Osteocyte (in vitro differentiated cells): ENCODE data around the gene EHMT1. TPM values are rescaled to one million over a fixed set of nuclear protein-coding genes. Genes with fewer than 3 reads are reported as not detected.

ENCODE experiments used
- DNase-seq: peaks from one replicate; pipeline ENCODE4 v3.0.0; 2021; ENCODE audit warnings: mixed read lengths; ENCODE audit not compliant: unreplicated experiment; ENCODE audit errors: extremely low spot score
- H3K27ac Mint-ChIP-seq: one replicate; pipeline ENCODE4 v1.8.0; 2021; ENCODE audit warnings: mild to moderate bottlenecking, mixed read lengths; ENCODE audit not compliant: unreplicated experiment
- H3K27me3 Mint-ChIP-seq: one replicate; pipeline ENCODE4 v1.8.0; 2021; ENCODE audit warnings: mixed read lengths; ENCODE audit not compliant: unreplicated experiment
- H3K36me3 Mint-ChIP-seq: one replicate; pipeline ENCODE4 v1.8.0; 2021; ENCODE audit warnings: mixed read lengths; ENCODE audit not compliant: unreplicated experiment
- H3K4me1 Mint-ChIP-seq: one replicate; pipeline ENCODE4 v1.8.0; 2021; ENCODE audit warnings: mixed read lengths; ENCODE audit not compliant: unreplicated experiment
- H3K4me3 Mint-ChIP-seq: one replicate; pipeline ENCODE4 v1.8.0; 2021; ENCODE audit warnings: mild to moderate bottlenecking, moderate library complexity, mixed read lengths; ENCODE audit not compliant: unreplicated experiment
- H3K9me3 Mint-ChIP-seq: one replicate; pipeline ENCODE4 v1.8.0; 2021; ENCODE audit warnings: mixed read lengths; ENCODE audit not compliant: unreplicated experiment
- total RNA-seq: library from RNA; stranded (reverse); gene quantifications from 2 replicates; pipeline ENCODE4 v1.2.1, GENCODE V29; 2021
- TF ChIP-seq, protein P1 (sequence below): fragments of 200-600 bp; sonication (generic); IDR thresholded peaks from 2 replicates; pipeline ENCODE4 v1.5.0; 2021; ENCODE audit warnings: antibody characterized with exemption, mild to moderate bottlenecking, moderate library complexity

The EHMT1 gene
- total RNA-seq, 1 donor from 2014 or later: 88.6 TPM

DNA sequence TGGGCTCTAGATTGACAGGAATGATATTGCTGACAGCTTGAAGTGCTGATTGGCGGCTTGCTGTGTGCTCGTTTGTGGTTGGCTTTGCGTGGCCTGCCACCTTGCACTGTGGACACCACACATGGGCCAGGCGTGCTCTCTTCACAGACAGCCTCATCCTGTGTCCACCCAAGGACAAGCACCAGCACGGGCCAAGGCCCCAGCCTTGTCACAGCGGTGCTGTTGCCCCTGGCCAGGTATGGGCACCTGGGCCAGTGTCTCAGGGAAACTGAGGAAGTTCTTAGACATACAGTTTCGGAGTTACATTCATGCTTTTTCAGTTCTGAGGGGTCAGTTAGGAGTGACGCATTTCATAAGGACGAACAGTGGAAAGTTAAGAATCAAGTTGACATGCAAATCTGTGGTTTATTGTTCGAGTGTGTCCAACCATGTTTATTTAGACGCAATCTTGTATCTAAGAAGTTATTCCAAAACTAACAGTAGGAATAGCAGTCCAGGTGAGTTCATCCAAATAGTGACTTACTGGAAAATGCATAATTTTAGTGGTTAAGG is 125.9 kb downstream of the EHMT1 start:
- H3K36me3 Mint-ChIP-seq: peaks cover 32% of the 10 kb centered on the region
- H3K4me3 Mint-ChIP-seq: no peak overlapping the region
- no peaks in the 10 kb centered on the region for H3K27me3 Mint-ChIP-seq
- peaks cover 18% of the 10 kb centered on the region for H3K4me1 Mint-ChIP-seq
- no peak for DNase-seq
- no peak overlapping the region for H3K27ac Mint-ChIP-seq
- no peaks in the 10 kb centered on the region for H3K9me3 Mint-ChIP-seq
- TF ChIP-seq, protein P1, sequence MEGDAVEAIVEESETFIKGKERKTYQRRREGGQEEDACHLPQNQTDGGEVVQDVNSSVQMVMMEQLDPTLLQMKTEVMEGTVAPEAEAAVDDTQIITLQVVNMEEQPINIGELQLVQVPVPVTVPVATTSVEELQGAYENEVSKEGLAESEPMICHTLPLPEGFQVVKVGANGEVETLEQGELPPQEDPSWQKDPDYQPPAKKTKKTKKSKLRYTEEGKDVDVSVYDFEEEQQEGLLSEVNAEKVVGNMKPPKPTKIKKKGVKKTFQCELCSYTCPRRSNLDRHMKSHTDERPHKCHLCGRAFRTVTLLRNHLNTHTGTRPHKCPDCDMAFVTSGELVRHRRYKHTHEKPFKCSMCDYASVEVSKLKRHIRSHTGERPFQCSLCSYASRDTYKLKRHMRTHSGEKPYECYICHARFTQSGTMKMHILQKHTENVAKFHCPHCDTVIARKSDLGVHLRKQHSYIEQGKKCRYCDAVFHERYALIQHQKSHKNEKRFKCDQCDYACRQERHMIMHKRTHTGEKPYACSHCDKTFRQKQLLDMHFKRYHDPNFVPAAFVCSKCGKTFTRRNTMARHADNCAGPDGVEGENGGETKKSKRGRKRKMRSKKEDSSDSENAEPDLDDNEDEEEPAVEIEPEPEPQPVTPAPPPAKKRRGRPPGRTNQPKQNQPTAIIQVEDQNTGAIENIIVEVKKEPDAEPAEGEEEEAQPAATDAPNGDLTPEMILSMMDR: no peak

DNA sequence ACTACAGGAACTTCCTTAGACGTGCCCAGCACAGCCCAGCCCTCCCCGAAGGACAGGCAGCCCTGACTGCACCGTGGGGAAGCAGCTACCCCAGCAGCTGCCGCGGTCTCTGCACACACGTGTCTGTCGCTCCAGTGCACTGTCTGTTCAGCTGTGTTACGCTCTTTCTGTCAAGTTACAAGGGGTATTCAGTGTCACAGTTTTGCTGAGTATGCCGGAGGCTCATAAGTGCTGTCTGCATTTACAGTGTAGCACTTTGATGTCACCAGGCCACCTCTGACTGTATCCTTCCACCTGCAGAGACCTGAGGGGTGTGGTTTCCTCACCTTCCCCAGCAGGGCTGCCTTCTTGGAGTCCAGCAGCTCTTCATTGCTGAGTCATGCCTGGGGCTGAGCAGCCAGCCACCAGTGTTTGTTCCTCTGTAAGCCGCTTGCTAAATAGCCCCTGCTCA is 126.8 kb downstream of the EHMT1 start:
- DNase-seq: no peak

GRCh38 chr9:137748311-137748710 is 129.5 kb downstream of the EHMT1 start:
- Mint-ChIP-seq H3K4me1 (peaks cover 11% of the 10 kb centered on the region), H3K9me3 (no peaks in the 10 kb centered on the region), H3K36me3 (peaks cover 38% of the 10 kb centered on the region), H3K4me3 (no peak overlapping the region), H3K27ac (no peak overlapping the region), H3K27me3 (no peaks in the 10 kb centered on the region)
- TF ChIP-seq, protein P1: no peak
- DNase-seq: no peak

More for the DNA sequence above, 126.8 kb downstream of the EHMT1 start:
- Mint-ChIP-seq H3K9me3 (no peaks in the 10 kb centered on the region), H3K27ac (peak overlapping the region; percentile 86), H3K27me3 (no peaks in the 10 kb centered on the region), H3K36me3 (peaks cover 32% of the 10 kb centered on the region), H3K4me3 (no peak overlapping the region), H3K4me1 (peaks cover 11% of the 10 kb centered on the region)
- TF ChIP-seq, protein P1: no peak

DNA sequence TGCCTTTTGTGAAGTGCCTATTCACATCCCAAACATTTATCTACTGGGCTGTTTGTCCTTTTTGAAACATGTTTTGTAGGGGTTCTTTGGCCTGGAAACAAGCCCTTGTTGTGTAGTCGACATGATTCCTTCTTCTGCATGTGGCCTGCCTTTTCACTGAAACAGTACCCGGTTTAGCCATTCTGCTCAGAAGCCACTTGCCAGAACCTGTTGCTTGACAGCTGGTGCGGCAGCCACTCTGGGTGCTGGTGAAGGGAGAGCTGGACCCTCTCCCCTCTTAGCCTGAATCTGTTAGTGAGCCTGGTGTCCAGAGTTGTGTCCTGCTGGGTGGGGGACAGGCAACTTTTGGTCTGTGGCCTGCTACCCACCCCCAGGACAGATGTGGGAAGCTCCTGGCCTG is 129.9 kb downstream of the EHMT1 start:
- Mint-ChIP-seq H3K36me3 (peaks cover 37% of the 10 kb centered on the region), H3K27me3 (no peaks in the 10 kb centered on the region), H3K9me3 (no peaks in the 10 kb centered on the region), H3K27ac (no peak overlapping the region), H3K4me3 (no peak overlapping the region), H3K4me1 (peaks cover 11% of the 10 kb centered on the region)
- TF ChIP-seq, protein P1: no peak
- DNase-seq: no peak

- Mint-ChIP-seq H3K4me3 (no peak overlapping the region), H3K4me1 (peaks cover 11% of the 10 kb centered on the region), H3K9me3 (no peaks in the 10 kb centered on the region), H3K36me3 (peaks cover 36% of the 10 kb centered on the region), H3K27ac (peak overlapping the region; percentile 13), H3K27me3 (no peaks in the 10 kb centered on the region)
- DNase-seq: no peak
- TF ChIP-seq, protein P1: no peak
Measured at GRCh38 chr9:137749511-137749910, 130.7 kb downstream of the EHMT1 start.
